Kidney tubule cell (primary cell): ENCODE measurements around the gene ILF3.

Experiments
- DNase-seq: peaks from one replicate; pipeline ENCODE4 v3.0.0-alpha.2; 2018; ENCODE audit warnings: low spot score

ILF3 gene

DNA sequence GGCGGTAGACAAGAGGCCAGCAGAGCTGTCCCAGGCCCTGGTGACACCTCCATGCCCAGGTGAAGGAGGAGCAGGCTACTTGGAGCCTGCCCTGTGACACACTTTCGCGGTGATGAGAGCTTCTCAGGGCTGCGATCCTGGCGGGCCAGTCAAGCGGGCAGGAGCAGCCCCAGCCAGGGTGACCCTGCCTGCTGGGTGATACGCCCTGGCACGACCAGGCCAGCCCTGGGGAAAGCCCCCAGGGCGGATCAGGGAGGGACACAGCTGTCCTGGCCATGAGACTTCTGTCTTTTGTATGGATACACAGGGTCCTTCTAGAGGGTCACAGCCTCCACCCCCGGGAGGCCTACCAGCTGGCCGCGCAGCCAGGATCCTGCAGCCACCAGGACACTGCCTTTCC is 76.8 kb downstream of the ILF3 start:
- peak; percentile 48 for DNase-seq

DNA sequence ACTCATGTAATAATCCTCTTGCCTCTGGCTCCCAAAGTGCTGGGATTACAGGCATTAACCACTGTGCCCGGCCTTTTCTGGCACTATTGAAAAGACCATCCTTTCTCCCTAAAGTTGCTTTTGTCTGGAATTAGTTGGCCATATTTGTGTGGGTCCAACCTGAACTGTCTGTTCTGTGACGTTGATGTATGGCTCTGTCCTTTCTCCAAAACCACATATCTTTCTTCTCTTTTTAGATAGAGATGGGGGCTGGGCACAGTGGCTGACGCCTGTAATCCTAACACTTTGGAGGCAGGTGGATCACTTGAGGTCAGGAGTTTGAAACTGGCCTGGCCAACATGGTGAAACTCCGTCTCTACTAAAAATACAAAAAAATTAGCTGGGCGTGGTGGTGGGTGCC is 81.6 kb downstream of the ILF3 start:
- DNase-seq = no peak

DNA sequence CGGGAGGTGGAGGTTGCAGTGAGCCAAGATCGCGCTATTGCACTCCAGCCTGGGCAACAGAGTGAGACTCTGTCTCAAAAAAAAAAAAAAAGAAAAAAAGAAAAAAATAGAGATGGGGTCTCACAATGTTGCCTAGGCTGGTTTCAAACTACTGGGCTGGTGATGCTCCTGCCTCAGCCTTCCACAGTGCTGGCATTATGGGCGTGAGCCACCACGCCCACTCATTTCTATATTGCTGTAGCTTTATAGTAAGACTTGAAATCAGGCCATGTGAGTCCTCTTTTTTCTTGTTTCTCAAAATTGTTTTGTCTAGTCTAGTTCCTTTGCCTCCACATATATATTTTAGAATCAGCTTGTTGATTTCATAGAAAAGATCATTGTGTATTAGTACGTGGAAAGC is 82.0 kb downstream of the ILF3 start:
- no peak for DNase-seq

DNA sequence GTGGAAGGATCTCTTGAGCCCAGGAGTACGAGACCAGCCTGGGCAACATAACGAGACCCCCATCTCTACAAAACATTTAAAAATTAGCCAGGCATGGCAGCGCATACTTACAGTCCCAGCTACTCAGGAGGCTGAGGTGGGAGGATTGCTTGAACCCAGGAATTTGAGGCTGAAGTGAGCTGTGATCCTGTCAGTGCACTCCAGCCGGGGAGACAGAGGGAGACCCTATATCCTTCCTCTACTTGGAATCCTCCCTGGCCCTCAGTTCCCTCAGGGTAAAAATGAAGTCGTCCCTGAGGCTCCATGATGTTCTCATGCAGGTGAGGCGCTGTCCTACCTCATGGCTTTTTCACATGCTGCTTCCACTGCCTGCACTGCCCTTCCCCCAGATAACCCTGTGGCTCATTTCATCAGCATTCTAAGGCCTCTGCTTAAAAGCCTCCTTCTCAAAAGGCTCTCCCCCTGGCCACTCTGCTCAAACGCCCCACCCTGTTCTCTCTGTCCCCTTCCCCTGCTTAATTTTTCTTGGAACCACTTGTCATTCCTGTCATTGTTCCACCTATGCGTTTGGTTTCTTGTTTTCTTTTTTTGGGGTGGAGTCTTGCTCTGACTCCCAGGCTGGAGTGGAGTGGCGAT is 82.9 kb downstream of the ILF3 start:
- no peak for DNase-seq

DNA sequence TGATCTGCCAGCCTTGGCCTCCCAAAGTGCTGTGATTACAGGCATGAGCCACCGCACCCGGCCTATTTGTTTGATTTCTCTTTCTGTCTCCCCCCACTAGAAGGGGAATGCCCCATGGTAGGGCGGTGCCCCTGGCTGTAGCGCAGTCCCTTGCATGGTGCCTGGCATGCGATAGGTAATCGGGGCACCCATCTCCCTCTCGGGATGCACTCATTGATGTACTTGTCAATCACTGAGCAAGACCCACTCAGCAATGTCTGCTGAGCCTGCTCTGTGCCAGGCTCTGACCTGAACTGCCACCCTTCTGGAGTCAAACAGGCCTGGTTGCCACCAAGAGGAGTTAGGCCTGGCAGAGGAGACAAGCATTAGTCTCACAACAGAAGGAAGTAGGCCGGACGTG is 83.6 kb downstream of the ILF3 start:
- no peak for DNase-seq

DNA sequence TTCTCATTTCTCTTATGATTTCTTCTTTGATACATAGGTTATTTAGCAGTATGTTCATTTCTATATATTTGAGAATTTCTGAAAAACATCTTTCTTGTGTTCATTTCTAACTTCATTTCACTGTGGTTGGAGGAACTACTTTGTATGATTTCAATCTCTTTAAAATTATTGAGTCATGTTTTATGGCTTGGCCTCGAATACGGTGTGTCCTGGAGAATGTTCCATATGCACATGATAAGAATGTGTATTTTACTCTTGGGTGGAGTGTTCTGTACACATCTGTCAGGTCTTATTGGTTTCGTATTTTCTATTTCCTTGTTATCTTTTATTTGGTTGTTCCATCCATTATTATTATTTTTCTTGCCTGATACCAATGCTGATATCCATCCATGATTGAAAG is 86.7 kb downstream of the ILF3 start:
- no peak for DNase-seq
